ENCODE results near the gene DUSP11. TPM values are rescaled to one million over a fixed set of nuclear protein-coding genes. Genes with fewer than 3 reads are reported as not detected.
"Not testable (repeated sequence)": the region's sequence is repeated elsewhere in the genome, so short reads cannot be mapped to it uniquely, and the experiment has no call there.

DUSP11 gene
- total RNA-seq, 2 experiments from 2014 or later, result 25.0 to 40.9 TPM

- Histone ChIP-seq H3K4me2 (ENCODE audit: low read length) (no peak overlapping the region), H3K36me3 (ENCODE audit: insufficient read depth, low read length) (no peaks in the 10 kb centered on the region), H3K4me3 (ENCODE audit: low read depth, low read length, poor library complexity, severe bottlenecking) (no peak overlapping the region), H3K27ac (ENCODE audit: low read depth, low read length, poor library complexity, severe bottlenecking) (no peak overlapping the region), H3K9me2 (ENCODE audit: insufficient read depth, low read length) (no peaks in the 10 kb centered on the region), H3K79me2 (ENCODE audit: insufficient read depth, low read depth, low read length) (no peaks in the 10 kb centered on the region), H3K4me1 (ENCODE audit: insufficient read depth, low read length, poor library complexity, severe bottlenecking) (no peaks in the 10 kb centered on the region), H3K9me3 (ENCODE audit: low read length) (no peaks in the 10 kb centered on the region), H4K20me1 (ENCODE audit: insufficient read depth, low read length) (no peaks in the 10 kb centered on the region), H2AFZ (ENCODE audit: low read length) (no peak overlapping the region)
- no peak for DNase-seq (ENCODE audit: low spot score)
- CTCF ChIA-PET (ENCODE audit: unreplicated experiment), result no interaction called here
- intact Hi-C loops (cut with micrococcal nuclease; ENCODE audit: unreplicated experiment), result no loop called here
- TF ChIP-seq, protein P1, sequence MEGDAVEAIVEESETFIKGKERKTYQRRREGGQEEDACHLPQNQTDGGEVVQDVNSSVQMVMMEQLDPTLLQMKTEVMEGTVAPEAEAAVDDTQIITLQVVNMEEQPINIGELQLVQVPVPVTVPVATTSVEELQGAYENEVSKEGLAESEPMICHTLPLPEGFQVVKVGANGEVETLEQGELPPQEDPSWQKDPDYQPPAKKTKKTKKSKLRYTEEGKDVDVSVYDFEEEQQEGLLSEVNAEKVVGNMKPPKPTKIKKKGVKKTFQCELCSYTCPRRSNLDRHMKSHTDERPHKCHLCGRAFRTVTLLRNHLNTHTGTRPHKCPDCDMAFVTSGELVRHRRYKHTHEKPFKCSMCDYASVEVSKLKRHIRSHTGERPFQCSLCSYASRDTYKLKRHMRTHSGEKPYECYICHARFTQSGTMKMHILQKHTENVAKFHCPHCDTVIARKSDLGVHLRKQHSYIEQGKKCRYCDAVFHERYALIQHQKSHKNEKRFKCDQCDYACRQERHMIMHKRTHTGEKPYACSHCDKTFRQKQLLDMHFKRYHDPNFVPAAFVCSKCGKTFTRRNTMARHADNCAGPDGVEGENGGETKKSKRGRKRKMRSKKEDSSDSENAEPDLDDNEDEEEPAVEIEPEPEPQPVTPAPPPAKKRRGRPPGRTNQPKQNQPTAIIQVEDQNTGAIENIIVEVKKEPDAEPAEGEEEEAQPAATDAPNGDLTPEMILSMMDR (conservative IDR thresholded peaks at IDR 0.05; ENCODE audit: low read length), result no peak
- TF ChIP-seq EZH2phosphoT487 (IDR thresholded peaks at IDR 0.05; ENCODE audit: borderline replicate concordance, low read depth, low read length), result no peak
- POLR2A ChIA-PET, result interaction anchor here (0.7 to 1.3 kb wide), 3 partner anchors 14 to 58 kb away, joined by 3 to 5 read pairs (median 5); partner anchors contain the start of gene STAMBP
- BruUV-seq (replicated peaks), result no TSS peak
These were observed 32.7 kb upstream of the DUSP11 start for GRCh38 chr2:73812635-73813034.

- no TSS peak for BruUV-seq (replicated peaks)
- Histone ChIP-seq H3K4me1 (ENCODE audit: insufficient read depth, low read length, poor library complexity, severe bottlenecking) (no peaks in the 10 kb centered on the region), H3K27ac (ENCODE audit: low read depth, low read length, poor library complexity, severe bottlenecking) (no peak overlapping the region), H4K20me1 (ENCODE audit: insufficient read depth, low read length) (no peaks in the 10 kb centered on the region), H2AFZ (ENCODE audit: low read length) (no peak overlapping the region), H3K4me3 (ENCODE audit: low read depth, low read length, poor library complexity, severe bottlenecking) (no peak overlapping the region), H3K36me3 (ENCODE audit: insufficient read depth, low read length) (no peaks in the 10 kb centered on the region), H3K4me2 (ENCODE audit: low read length) (no peak overlapping the region), H3K9me3 (ENCODE audit: low read length) (no peaks in the 10 kb centered on the region), H3K79me2 (ENCODE audit: insufficient read depth, low read depth, low read length) (no peaks in the 10 kb centered on the region), H3K9me2 (ENCODE audit: insufficient read depth, low read length) (no peaks in the 10 kb centered on the region)
- intact Hi-C loops (cut with micrococcal nuclease; ENCODE audit: unreplicated experiment), result no loop called here
- TF ChIP-seq, protein P1 (conservative IDR thresholded peaks at IDR 0.05; ENCODE audit: low read length), result no peak
- no peak for TF ChIP-seq EZH2phosphoT487 (IDR thresholded peaks at IDR 0.05; ENCODE audit: borderline replicate concordance, low read depth, low read length)
- DNase-seq (ENCODE audit: low spot score), result no peak
- CTCF ChIA-PET (ENCODE audit: unreplicated experiment), result no interaction called here
- POLR2A ChIA-PET, result interaction anchor here (0.6 to 1.3 kb wide), 4 partner anchors 15 to 100 kb away, joined by 3 to 5 read pairs (median 4); partner anchors contain the start of gene STAMBP
These were observed 32.0 kb upstream of the DUSP11 start for GRCh38 chr2:73811878-73812277.

- H3K36me3 ChIP-seq (ENCODE audit: insufficient read depth, low read length); BruUV-seq (replicated peaks); intact Hi-C loops (cut with micrococcal nuclease; ENCODE audit: unreplicated experiment); H3K9me2 ChIP-seq (ENCODE audit: insufficient read depth, low read length); H2AFZ ChIP-seq (ENCODE audit: low read length); H3K79me2 ChIP-seq (ENCODE audit: insufficient read depth, low read depth, low read length); H3K27ac ChIP-seq (ENCODE audit: low read depth, low read length, poor library complexity, severe bottlenecking); H3K4me3 ChIP-seq (ENCODE audit: low read depth, low read length, poor library complexity, severe bottlenecking); DNase-seq (ENCODE audit: low spot score); H3K4me2 ChIP-seq (ENCODE audit: low read length); H3K4me1 ChIP-seq (ENCODE audit: insufficient read depth, low read length, poor library complexity, severe bottlenecking); H3K9me3 ChIP-seq (ENCODE audit: low read length); CTCF ChIA-PET (ENCODE audit: unreplicated experiment); POLR2A ChIA-PET; H4K20me1 ChIP-seq (ENCODE audit: insufficient read depth, low read length): not testable (repeated sequence)
These were observed 4.0 kb upstream of the DUSP11 start, which contains the start of gene C2orf78 for GRCh38 chr2:73783883-73784282. Gene C2orf78 (plus strand): TSS chr2:73784183. CDS start chr2:73784310, 127 bp downstream.

DNA sequence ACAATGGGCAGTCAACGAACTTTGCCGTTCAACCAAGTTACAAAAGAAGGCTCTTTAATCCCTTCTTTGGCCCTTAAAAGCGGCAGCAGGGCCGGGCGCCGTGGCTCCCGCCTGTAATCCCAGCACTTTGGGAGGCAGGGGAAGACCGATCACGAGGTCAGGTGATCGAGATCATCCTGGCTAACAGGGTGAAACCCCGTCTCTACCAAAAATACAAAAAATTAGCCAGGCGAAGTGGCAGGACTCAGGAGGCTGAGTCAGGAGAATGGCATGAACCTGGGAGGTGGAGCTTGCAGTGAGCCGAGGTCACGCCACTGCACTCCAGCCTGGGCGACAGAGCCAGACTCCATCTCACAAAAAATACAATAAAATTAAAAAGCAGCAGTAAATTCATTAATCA is 3.5 kb upstream of the DUSP11 start:
- CTCF ChIA-PET (ENCODE audit: unreplicated experiment); POLR2A ChIA-PET; H4K20me1 ChIP-seq (ENCODE audit: insufficient read depth, low read length); H3K9me3 ChIP-seq (ENCODE audit: low read length); BruUV-seq (replicated peaks); intact Hi-C loops (cut with micrococcal nuclease; ENCODE audit: unreplicated experiment); H2AFZ ChIP-seq (ENCODE audit: low read length); H3K27ac ChIP-seq (ENCODE audit: low read depth, low read length, poor library complexity, severe bottlenecking); H3K36me3 ChIP-seq (ENCODE audit: insufficient read depth, low read length); DNase-seq (ENCODE audit: low spot score); H3K4me2 ChIP-seq (ENCODE audit: low read length); H3K9me2 ChIP-seq (ENCODE audit: insufficient read depth, low read length); H3K4me3 ChIP-seq (ENCODE audit: low read depth, low read length, poor library complexity, severe bottlenecking): not testable (repeated sequence)
- Histone ChIP-seq H3K79me2 (ENCODE audit: insufficient read depth, low read depth, low read length) (peaks cover 14% of the 10 kb centered on the region), H3K4me1 (ENCODE audit: insufficient read depth, low read length, poor library complexity, severe bottlenecking) (peaks cover 14% of the 10 kb centered on the region)

Measured in OCI-LY7 (cell line).